IPS-11a (cell line): Measurements from ENCODE around the gene ATXN1.
"Not testable (repeated sequence)": the region's sequence is repeated elsewhere in the genome, so short reads cannot be mapped to it uniquely, and the experiment has no call there.

Source experiments
- H3K4me3 ChIP-seq: one replicate; pipeline ENCODE4 v1.5.1; 2013; ENCODE audit warnings: low read depth, low read length, control low read depth

ATXN1 gene

GRCh38 chr6:16654701-16655100, 106.6 kb downstream of the ATXN1 start:
- no peak overlapping the region for H3K4me3 ChIP-seq

DNA sequence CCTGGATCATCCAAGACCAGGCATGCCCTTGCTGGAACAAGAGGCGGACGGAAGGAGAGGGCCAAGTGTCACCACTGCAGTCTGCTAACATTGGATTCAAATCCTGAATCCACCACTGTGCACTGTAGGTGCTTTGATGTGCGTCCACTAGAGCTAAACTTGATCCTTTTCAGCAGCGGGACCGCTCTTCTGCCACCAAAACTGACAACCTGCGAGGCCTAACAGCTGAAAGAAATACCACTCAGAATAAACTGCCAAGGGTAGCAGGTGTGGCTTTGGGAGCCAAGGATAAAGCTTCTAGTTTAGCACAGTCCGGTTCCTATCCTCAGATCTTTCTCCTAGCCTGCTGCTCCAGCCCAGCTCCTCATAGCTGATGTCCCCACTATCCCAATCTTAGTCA, 108.0 kb downstream of the ATXN1 start:
- no peak overlapping the region for H3K4me3 ChIP-seq

DNA sequence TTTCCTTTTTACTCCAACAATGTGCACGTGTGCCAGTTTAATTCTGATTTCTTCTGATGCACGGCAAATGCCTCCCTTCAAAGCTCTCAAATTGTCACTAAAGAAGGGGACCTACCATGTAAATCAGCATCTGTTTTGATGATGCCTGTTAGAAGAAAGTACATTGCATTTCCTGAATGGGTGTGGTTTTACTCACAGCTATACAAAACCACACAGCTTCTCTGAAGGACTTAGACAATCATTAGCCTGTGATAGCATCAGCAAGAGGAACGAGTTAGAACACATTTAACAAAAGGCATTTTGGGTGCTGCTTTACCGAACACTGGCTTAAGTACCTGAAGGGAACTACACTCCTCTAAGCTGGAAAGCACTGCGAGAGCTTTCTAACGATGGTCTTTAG, 109.4 kb downstream of the ATXN1 start:
- H3K4me3 ChIP-seq, result no peak overlapping the region

GRCh38 chr6:16649890-16650289, 111.4 kb downstream of the ATXN1 start:
- H3K4me3 ChIP-seq, result no peak overlapping the region

GRCh38 chr6:16649241-16649640, 112.0 kb downstream of the ATXN1 start:
- H3K4me3 ChIP-seq, result no peak overlapping the region

DNA sequence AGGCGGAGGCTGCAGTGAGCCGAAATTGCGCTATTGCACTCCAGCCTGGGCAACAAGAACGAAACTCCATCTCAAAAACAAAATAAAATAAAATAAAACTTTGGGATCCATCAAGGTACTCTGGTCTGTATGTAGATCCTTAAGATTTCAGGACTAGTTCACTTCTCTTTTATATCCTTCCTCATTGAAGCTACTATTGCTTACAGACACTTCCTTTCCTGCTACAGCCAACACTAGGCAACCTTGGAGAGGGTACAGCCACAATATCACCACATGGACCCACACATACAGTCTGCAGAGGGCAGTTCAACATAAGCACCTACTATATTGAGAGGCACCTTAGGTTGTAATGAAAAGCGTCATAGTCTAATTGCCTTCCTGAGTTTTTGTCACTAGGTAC, 113.3 kb downstream of the ATXN1 start:
- H3K4me3 ChIP-seq, result no peak overlapping the region

DNA sequence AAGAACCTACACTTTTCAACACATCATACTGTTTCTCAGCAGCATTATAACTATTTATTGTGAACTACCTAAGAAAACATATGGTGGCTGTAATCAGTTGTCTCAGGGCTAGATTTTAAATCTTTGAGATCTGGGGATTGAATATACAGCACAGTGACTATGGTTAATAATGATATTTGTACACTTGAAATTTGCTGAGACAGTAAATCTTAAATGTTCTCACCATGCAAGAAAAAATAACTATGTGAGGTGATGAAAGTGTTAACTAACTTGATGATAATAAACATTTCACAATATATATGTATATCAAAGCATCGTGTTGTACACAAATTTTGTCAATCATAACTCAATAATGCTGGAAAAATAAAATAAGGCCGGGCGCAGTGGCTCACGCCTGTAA, 113.8 kb downstream of the ATXN1 start:
- H3K4me3 ChIP-seq, result no peak overlapping the region

- H3K4me3 ChIP-seq, result no peak overlapping the region
Measured at GRCh38 chr6:16644540-16645250, 116.6 kb downstream of the ATXN1 start.

DNA sequence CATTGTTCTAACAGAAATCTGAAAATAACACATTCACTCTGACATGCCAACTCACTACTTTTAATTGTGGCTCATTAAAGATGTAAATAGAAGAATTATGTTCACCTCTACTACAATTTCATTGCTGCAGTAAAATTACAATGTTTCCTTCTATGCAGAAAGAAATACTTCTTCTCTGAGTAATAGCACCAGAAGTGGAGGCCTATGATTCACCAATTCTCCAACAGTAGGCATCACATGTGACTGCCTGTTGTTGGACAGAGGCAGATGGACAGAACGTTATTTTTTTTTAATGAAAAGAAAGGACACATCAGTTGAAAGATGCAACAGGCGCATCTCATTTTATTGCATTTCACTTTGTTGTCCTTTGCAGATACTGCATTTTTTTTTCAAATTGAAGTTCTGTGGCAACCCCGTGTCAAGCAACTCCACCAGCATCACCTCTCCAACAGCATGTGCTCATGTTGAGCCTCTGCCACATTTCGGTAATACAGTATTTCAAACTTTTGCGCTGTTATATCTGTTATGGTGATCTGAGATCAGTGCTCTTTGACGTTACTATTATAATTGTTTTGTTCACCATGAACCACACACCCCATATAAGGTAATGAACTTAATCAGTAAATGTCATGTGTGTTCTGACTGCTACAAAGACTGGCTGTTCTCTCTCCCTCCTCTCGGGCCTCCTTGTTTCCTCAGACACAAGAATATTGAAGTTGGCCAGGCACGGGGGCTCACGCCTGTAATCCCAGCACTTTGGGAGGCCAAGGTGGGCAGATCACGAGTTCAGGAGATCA, 121.4 kb downstream of the ATXN1 start:
- H3K4me3 ChIP-seq, result no peak overlapping the region

GRCh38 chr6:16637635-16638034, 123.6 kb downstream of the ATXN1 start:
- no peak overlapping the region for H3K4me3 ChIP-seq

- H3K4me3 ChIP-seq, result no peak overlapping the region
Measured at GRCh38 chr6:16635810-16636602, 125.3 kb downstream of the ATXN1 start.

GRCh38 chr6:16635291-16635809, 125.9 kb downstream of the ATXN1 start:
- H3K4me3 ChIP-seq, result no peak overlapping the region

DNA sequence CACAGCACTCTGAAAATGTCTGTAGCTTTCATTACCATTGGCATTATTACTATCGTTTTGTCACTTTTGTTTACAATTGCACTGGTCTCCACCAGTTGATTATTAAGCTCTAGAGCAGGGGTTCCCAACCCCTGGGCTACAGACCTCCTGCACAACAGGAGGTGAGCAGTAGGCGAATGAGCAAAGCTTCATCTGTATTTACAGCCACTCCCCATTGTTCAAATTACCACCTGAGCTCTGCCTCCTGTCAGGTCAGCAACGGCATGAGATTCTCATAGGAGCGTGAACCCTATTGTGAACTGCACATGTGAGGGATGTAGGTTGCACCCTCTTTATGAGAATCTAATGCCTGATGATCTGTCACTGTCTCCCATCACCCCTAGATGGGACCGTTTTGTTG, 126.4 kb downstream of the ATXN1 start:
- no peak overlapping the region for H3K4me3 ChIP-seq

DNA sequence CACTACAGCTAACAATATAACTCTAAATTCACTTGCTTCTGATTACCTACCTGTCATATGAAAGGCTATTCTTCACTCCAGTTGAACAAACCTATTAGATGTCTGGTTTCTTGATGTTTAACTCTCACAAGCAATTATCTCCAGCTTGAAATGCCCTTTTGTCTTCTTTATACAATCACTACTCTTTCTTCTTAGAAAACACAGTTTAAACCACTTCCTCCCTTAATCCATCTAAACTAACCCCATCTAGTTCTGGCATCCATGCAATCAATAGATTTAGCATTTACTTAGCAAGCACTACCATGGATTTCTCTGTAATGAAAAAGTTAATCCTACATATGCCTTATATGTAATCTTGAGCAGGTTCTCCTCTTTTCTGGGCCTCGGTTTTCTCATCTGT, 127.3 kb downstream of the ATXN1 start:
- no peak overlapping the region for H3K4me3 ChIP-seq

DNA sequence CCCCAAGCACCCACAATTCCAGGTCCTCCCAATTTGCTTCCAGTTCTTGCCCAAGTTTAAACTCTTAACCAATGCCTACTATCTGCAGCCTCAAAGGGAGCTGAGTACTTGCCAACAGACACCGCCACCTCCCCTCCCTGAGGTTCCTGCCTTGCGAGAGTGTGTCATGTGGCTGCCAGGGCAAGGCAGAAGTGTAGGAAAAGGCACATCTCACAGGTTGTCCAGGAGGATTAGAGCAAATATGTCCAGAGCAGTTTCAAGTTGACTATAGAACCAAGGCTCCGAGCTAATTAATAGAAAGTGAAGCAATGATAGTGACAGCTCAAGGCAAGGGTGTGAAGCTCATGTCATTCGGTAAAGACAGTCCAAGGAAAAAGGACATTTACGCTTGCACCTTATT, 127.8 kb downstream of the ATXN1 start:
- H3K4me3 ChIP-seq, result no peak overlapping the region

- no peak overlapping the region for H3K4me3 ChIP-seq
Measured at GRCh38 chr6:16632101-16632500, 129.2 kb downstream of the ATXN1 start.

GRCh38 chr6:16630026-16630643, 131.1 kb downstream of the ATXN1 start:
- H3K4me3 ChIP-seq, result no peak overlapping the region

- not testable (repeated sequence) for H3K4me3 ChIP-seq
Measured at GRCh38 chr6:16628580-16628979, 132.7 kb downstream of the ATXN1 start.

GRCh38 chr6:16626650-16627049, 134.6 kb downstream of the ATXN1 start:
- no peak overlapping the region for H3K4me3 ChIP-seq

GRCh38 chr6:16625291-16626265, 135.7 kb downstream of the ATXN1 start:
- H3K4me3 ChIP-seq, result no peak overlapping the region
